B cell (primary cell): ENCODE results near the gene AQP10. TPM values are rescaled to one million over a fixed set of nuclear protein-coding genes. Genes with fewer than 3 reads are reported as not detected.

Experiments used
- ATAC-seq: fragments of 200-7000 bp; cut with Tn5 transposase; one replicate; pipeline ENCODE4 v1.10.0; 2021; ENCODE audit warnings: low read depth, mild to moderate bottlenecking, moderate number of reproducible peaks, moderate library complexity
- CTCF ChIA-PET: fragments of 350-600 bp; sonication (Branson Sonifier 250); formaldehyde crosslinking; loops from one replicate; lab custom pipeline; 2021; ENCODE audit warnings: antibody characterized with exemption, inconsistent platforms; lab: Charles Lee
- POLR2A ChIA-PET: fragments of 350-600 bp; sonication (Branson Sonifier 250); formaldehyde crosslinking; loops from one replicate; lab custom pipeline; 2021; ENCODE audit warnings: antibody characterized with exemption; lab: Charles Lee
- DNase-seq: peaks from one replicate; pipeline ENCODE4 v3.0.0; 2013
- H2AFZ ChIP-seq: 2 replicates; pipeline ENCODE4 v1.6.1; 2012; ENCODE audit warnings: mild to moderate bottlenecking, low read depth, low read length; ENCODE audit not compliant: insufficient read depth, poor library complexity, severe bottlenecking
- H3K27ac ChIP-seq, 2 donors: 1 replicate in 1 of 2; 2 replicates in 1 of 2; pipeline ENCODE4 v1.5.1; 2012 to 2013; ENCODE audit warnings: low read length in 2 of 2, mild to moderate bottlenecking in 2 of 2, moderate library complexity in 1 of 2
- H3K27me3 ChIP-seq, 4 experiments: fragments of 200-600 bp in 1 of 4; sonication (generic) in 1 of 4; replicated peaks in 1 of 4; 1 replicate in 2 of 4; 2 replicates in 2 of 4; pipeline versions ENCODE4 v1.6.1 to v1.7.0; 2013 to 2016; ENCODE audit warnings: low read length in 3 of 4, mild to moderate bottlenecking in 2 of 4, mixed read lengths in 1 of 4, moderate library complexity in 1 of 4; ENCODE audit not compliant: insufficient read depth in 4 of 4, control insufficient read depth in 3 of 4; ENCODE audit errors: control extremely low read depth in 1 of 4
- H3K36me3 ChIP-seq, 2 experiments: replicated peaks in 1 of 2; 1 replicate in 1 of 2; 2 replicates in 1 of 2; pipeline versions ENCODE4 v1.6.1 to v1.7.1; 2013; ENCODE audit warnings: low read length in 1 of 2; ENCODE audit not compliant: insufficient read depth in 2 of 2, control insufficient read depth in 1 of 2; ENCODE audit errors: control extremely low read depth in 1 of 2, extremely low read depth in 1 of 2
- H3K4me1 ChIP-seq, 2 donors: fragments of 200-600 bp in 1 of 2; sonication (generic) in 1 of 2; 1 replicate in 1 of 2; 2 replicates in 1 of 2; pipeline versions ENCODE4 v1.5.1 to v1.6.1; 2013 to 2017; ENCODE audit warnings: low read length in 2 of 2; ENCODE audit not compliant: control insufficient read depth in 2 of 2, insufficient read depth in 2 of 2
- H3K4me2 ChIP-seq: replicated peaks from 2 replicates; pipeline ENCODE3; 2012; ENCODE audit warnings: mild to moderate bottlenecking, low read depth, low read length; ENCODE audit not compliant: poor library complexity, severe bottlenecking
- H3K4me3 ChIP-seq, 5 experiments: fragments of 200-600 bp in 1 of 5; sonication (generic) in 1 of 5; 1 replicate in 3 of 5; 2 replicates in 2 of 5; pipeline versions ENCODE4 v1.5.1 to v1.7.0; 2011 to 2016; ENCODE audit warnings: low read length in 4 of 5, mild to moderate bottlenecking in 4 of 5, low read depth in 2 of 5, control low read depth in 1 of 5, moderate library complexity in 1 of 5; ENCODE audit not compliant: insufficient read depth in 1 of 5; ENCODE audit errors: control extremely low read depth in 1 of 5, extremely low read depth in 1 of 5
- H3K79me2 ChIP-seq: fragments of 200-600 bp; sonication (generic); one replicate; pipeline ENCODE4 v1.6.0; 2016; ENCODE audit warnings: low read length; ENCODE audit not compliant: control insufficient read depth, insufficient read depth
- H3K9ac ChIP-seq: fragments of 200-600 bp; sonication (generic); 2 replicates; pipeline ENCODE4 v1.6.1; 2017; ENCODE audit warnings: mild to moderate bottlenecking, low read length, moderate library complexity
- H3K9me3 ChIP-seq, 3 donors: one replicate each; pipeline versions ENCODE4 v1.6.1 to v1.7.1; 2013; ENCODE audit warnings: low read length in 2 of 3; ENCODE audit not compliant: control insufficient read depth in 2 of 3, insufficient read depth in 1 of 3; ENCODE audit errors: control extremely low read depth in 1 of 3
- H4K20me1 ChIP-seq: 2 replicates; pipeline ENCODE4 v1.6.0; 2012; ENCODE audit warnings: mild to moderate bottlenecking, low read length; ENCODE audit not compliant: insufficient read depth, control insufficient read depth, poor library complexity, severe bottlenecking
- H3K27ac Mint-ChIP-seq: one replicate; pipeline ENCODE4 v1.8.0; 2021; ENCODE audit warnings: mixed read lengths
- H3K27me3 Mint-ChIP-seq: one replicate; pipeline ENCODE4 v1.8.0; 2021; ENCODE audit warnings: mixed read lengths
- H3K4me1 Mint-ChIP-seq: one replicate; pipeline ENCODE4 v1.8.0; 2021; ENCODE audit warnings: mixed read lengths
- H3K4me3 Mint-ChIP-seq: one replicate; pipeline ENCODE4 v1.8.0; 2021; ENCODE audit warnings: mixed read lengths
- H3K9me3 Mint-ChIP-seq: one replicate; pipeline ENCODE4 v1.8.0; 2022; ENCODE audit warnings: mixed read lengths; ENCODE audit not compliant: insufficient read depth
- EZH2 ChIP-seq: IDR thresholded peaks from 2 replicates; pipeline ENCODE4 v1.6.1; 2012; ENCODE audit warnings: borderline replicate concordance, low read depth, mild to moderate bottlenecking, moderate library complexity, low read length; ENCODE audit not compliant: insufficient read depth, poor library complexity, severe bottlenecking
- WGBS: methylation state at CpG from one replicate; pipeline ENCODE4 v1.1.5; 2013; ENCODE audit warnings: missing lambda C conversion rate; ENCODE audit not compliant: insufficient coverage; 5-methylcytosine and 5-hydroxymethylcytosine counted together
- intact Hi-C: fragments of 100-400 bp; cut with micrococcal nuclease; formaldehyde crosslinking; loops from one replicate; pipeline ENCODE4 v1.10.0; 2022
- polyA plus RNA-seq: library from polyadenylated mRNA; depleted of rRNA; stranded (reverse); fragments of >200 nt; gene quantifications from 2 replicates; pipeline ENCODE4 v1.2.3, GENCODE V29; 2012
- total RNA-seq, 2 donors: library from RNA; stranded (reverse); fragments of 120-200 nt in 1 of 2; gene quantifications; 1 replicate in 1 of 2; 2 replicates in 1 of 2; pipeline versions ENCODE4 v1.2.3 to v1.2.4, GENCODE V29; 2013 to 2022
- TF ChIP-seq, protein P1 (sequence below): fragments of 200-600 bp; IDR thresholded peaks from one replicate; pipeline ENCODE4 v1.8.0; 2022; ENCODE audit warnings: antibody characterized with exemption, mild to moderate bottlenecking

Gene AQP10
- total and polyA plus RNA-seq, 2 donors (not counting 1 experiment from before 2014, with no cell fraction given) = 0.06 TPM; not detected in 1

GRCh38 chr1:154326546-154327465, 5.9 kb downstream of the AQP10 start:
- H3K4me1 Mint-ChIP-seq = peaks cover 52% of the 10 kb centered on the region
- DNase-seq (peak; percentile 43), ATAC-seq (no peak)
- H3K4me3 Mint-ChIP-seq = peak overlapping the region; percentile 93
- no peaks in the 10 kb centered on the region for H3K9me3 Mint-ChIP-seq
- Histone ChIP-seq H3K9me3 (no peaks in the 10 kb centered on the region), H4K20me1 (peaks cover 14% of the 10 kb centered on the region), H3K4me2 (peak overlapping the region; percentile 92), H2AFZ (peak overlapping the region; percentile 77), H3K4me1 (peaks cover 39 to 56% of the 10 kb centered on the region in 2 donors), H3K27me3 (peaks cover 0 to 14% (median 3%) of the 10 kb centered on the region in 4 experiments), H3K4me3 (peak overlapping the region in 4 of 5 experiments; percentile 57 to 90 (median 88)), H3K79me2 (no peaks in the 10 kb centered on the region), H3K9ac (peak overlapping the region; percentile 78), H3K36me3 (peaks cover 0 to 13% of the 10 kb centered on the region in 2 experiments), H3K27ac (peak overlapping the region; percentile 48 to 60)
- TF ChIP-seq EZH2 = no peak
- TF ChIP-seq, protein P1, sequence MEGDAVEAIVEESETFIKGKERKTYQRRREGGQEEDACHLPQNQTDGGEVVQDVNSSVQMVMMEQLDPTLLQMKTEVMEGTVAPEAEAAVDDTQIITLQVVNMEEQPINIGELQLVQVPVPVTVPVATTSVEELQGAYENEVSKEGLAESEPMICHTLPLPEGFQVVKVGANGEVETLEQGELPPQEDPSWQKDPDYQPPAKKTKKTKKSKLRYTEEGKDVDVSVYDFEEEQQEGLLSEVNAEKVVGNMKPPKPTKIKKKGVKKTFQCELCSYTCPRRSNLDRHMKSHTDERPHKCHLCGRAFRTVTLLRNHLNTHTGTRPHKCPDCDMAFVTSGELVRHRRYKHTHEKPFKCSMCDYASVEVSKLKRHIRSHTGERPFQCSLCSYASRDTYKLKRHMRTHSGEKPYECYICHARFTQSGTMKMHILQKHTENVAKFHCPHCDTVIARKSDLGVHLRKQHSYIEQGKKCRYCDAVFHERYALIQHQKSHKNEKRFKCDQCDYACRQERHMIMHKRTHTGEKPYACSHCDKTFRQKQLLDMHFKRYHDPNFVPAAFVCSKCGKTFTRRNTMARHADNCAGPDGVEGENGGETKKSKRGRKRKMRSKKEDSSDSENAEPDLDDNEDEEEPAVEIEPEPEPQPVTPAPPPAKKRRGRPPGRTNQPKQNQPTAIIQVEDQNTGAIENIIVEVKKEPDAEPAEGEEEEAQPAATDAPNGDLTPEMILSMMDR = no peak
- ChIA-PET CTCF (interaction anchor here (1.6 to 8.8 kb wide), 3 partner anchors 8 to 49 kb away, joined by 3 to 148 read pairs (median 7); no protein-coding TSS in a partner anchor), POLR2A (interaction anchor here (2.1 kb wide), 1 partner anchor 8 kb away, joined by 13 read pairs; no protein-coding TSS in a partner anchor)
- intact Hi-C loops = loop anchor here (2.0 to 10.0 kb wide), 6 partner anchors 54 to 1955 kb away; partner anchors contain the start of genes HAX1, IL6R, PMVK and SMG5
- WGBS = 80% methylated on average over 2 of the region's 6 CpGs
- H3K27ac Mint-ChIP-seq = peak overlapping the region; percentile 89
- H3K27me3 Mint-ChIP-seq = peaks cover 8% of the 10 kb centered on the region
